Right ventricle myocardium inferior (tissue), 1 donor: ENCODE data around the gene CAPN7. TPM values are rescaled to one million over a fixed set of nuclear protein-coding genes. Genes with fewer than 3 reads are reported as not detected.
A peak's percentile ranks its signal among the peaks of the same experiment; 100 is the strongest.

Experiments
- ATAC-seq: fragments of 200-7000 bp; cut with Tn5 transposase; one replicate; pipeline ENCODE4 v1.9.1; 2020; ENCODE audit warnings: mild to moderate bottlenecking, moderate library complexity
- DNase-seq: peaks from one replicate; pipeline ENCODE4 v3.0.0; 2021; ENCODE audit errors: missing footprints
- intact Hi-C: fragments of 100-400 bp; cut with DNase I; formaldehyde crosslinking; loops from one replicate; pipeline ENCODE4 v1.11.0; 2022
- total RNA-seq: library from RNA; stranded (reverse); fragmentation: NEBNext Ultra II Directional; extraction: Animal tissue kit (Norgen Biotek cat#: 25700); gene quantifications from one replicate; pipeline ENCODE4 v1.2.1, GENCODE V29; 2021
- donor health status: DM: no; HTN: yes; CAD: no; lungs with severe emphysema.

CAPN7 gene
- total RNA-seq, 1 donor from 2014 or later: 28.2 TPM

GRCh38 chr3:15266510-15267376 lies 60.7 kb downstream of the CAPN7 start:
- intact Hi-C loops: loop anchor here (5.0 to 10.0 kb wide), 2 partner anchors 141 to 288 kb away; no protein-coding TSS in a partner anchor
- ATAC-seq: no peak
- DNase-seq: no peak

GRCh38 chr3:15267502-15267901 lies 61.5 kb downstream of the CAPN7 start:
- intact Hi-C loops: loop anchor here (5.0 to 10.0 kb wide), 2 partner anchors 140 to 287 kb away; no protein-coding TSS in a partner anchor
- DNase-seq: no peak
- no peak for ATAC-seq

- ATAC-seq (peak; percentile 75), DNase-seq (peak; percentile 94)
- intact Hi-C loops: loop anchor here (1.0 to 10.0 kb wide), 4 partner anchors 65 to 287 kb away; partner anchors contain the start of gene SH3BP5
Observed at GRCh38 chr3:15268033-15268631, 62.1 kb downstream of the CAPN7 start.

- intact Hi-C loops: loop anchor here (2.0 to 10.0 kb wide), 3 partner anchors 63 to 285 kb away; partner anchors contain the start of gene SH3BP5
- DNase-seq (peak; percentile 96), ATAC-seq (peak; percentile 87)
Observed at GRCh38 chr3:15269091-15269989, 63.3 kb downstream of the CAPN7 start.

GRCh38 chr3:15271030-15271429 lies 65.0 kb downstream of the CAPN7 start:
- ATAC-seq: no peak
- no peak for DNase-seq
- intact Hi-C loops: no loop called here

GRCh38 chr3:15271785-15272381 lies 65.8 kb downstream of the CAPN7 start:
- intact Hi-C loops: no loop called here
- peak; percentile 84 for DNase-seq
- ATAC-seq: peak; percentile 24

- no peak for ATAC-seq
Observed at GRCh38 chr3:15272426-15273196, 66.6 kb downstream of the CAPN7 start.

GRCh38 chr3:15273227-15273626 lies 67.2 kb downstream of the CAPN7 start:
- no peak for ATAC-seq
- no peak for DNase-seq
- intact Hi-C loops: no loop called here

More at GRCh38 chr3:15272426-15273196, 66.6 kb downstream of the CAPN7 start:
- intact Hi-C loops: no loop called here
- DNase-seq: no peak

- ATAC-seq (no peak), DNase-seq (no peak)
- intact Hi-C loops: no loop called here
Observed at GRCh38 chr3:15276028-15276724, 70.1 kb downstream of the CAPN7 start.

GRCh38 chr3:15277861-15278500 lies 71.9 kb downstream of the CAPN7 start:
- DNase-seq: no peak
- no peak for ATAC-seq
- intact Hi-C loops: no loop called here

- no peak for ATAC-seq
- DNase-seq: no peak
- intact Hi-C loops: no loop called here
Observed at GRCh38 chr3:15279205-15279604, 73.2 kb downstream of the CAPN7 start.

GRCh38 chr3:15279671-15280402 lies 73.8 kb downstream of the CAPN7 start:
- intact Hi-C loops: no loop called here
- ATAC-seq (no peak), DNase-seq (no peak)

GRCh38 chr3:15280853-15281532 lies 74.9 kb downstream of the CAPN7 start:
- no peak for DNase-seq
- no peak for ATAC-seq
- intact Hi-C loops: no loop called here

GRCh38 chr3:15281817-15282216 lies 75.8 kb downstream of the CAPN7 start:
- intact Hi-C loops: no loop called here
- DNase-seq (no peak), ATAC-seq (no peak)

- intact Hi-C loops: no loop called here
- ATAC-seq (no peak), DNase-seq (no peak)
Observed at GRCh38 chr3:15283702-15284101, 77.7 kb downstream of the CAPN7 start.
